HG03159 (cell line): Measurements from ENCODE around the gene XIRP2.
"Not testable (repeated sequence)": the region's sequence is repeated elsewhere in the genome, so short reads cannot be mapped to it uniquely, and the experiment has no call there.

Source experiments
- ATAC-seq: cut with Tn5 transposase; IDR thresholded peaks from one replicate; pipeline ENCODE4 v1.9.1; 2021; ENCODE audit warnings: mild to moderate bottlenecking, moderate library complexity; ENCODE audit not compliant: unreplicated experiment

XIRP2 gene

GRCh38 chr2:167028503-167028902 lies 140.2 kb downstream of the XIRP2 start:
- no peak for ATAC-seq

- not testable (repeated sequence) for ATAC-seq
Observed at GRCh38 chr2:167034976-167035375, 146.7 kb downstream of the XIRP2 start.

- no peak for ATAC-seq
Observed at GRCh38 chr2:167048829-167049228, 160.5 kb downstream of the XIRP2 start.

- ATAC-seq, result no peak
Observed at GRCh38 chr2:167049659-167050058, 161.4 kb downstream of the XIRP2 start.

GRCh38 chr2:167052825-167053224 lies 164.5 kb downstream of the XIRP2 start:
- ATAC-seq, result no peak

GRCh38 chr2:167054881-167055280 lies 166.6 kb downstream of the XIRP2 start:
- ATAC-seq, result no peak

- no peak for ATAC-seq
Observed at GRCh38 chr2:167057446-167057845, 169.2 kb downstream of the XIRP2 start.

- no peak for ATAC-seq
Observed at GRCh38 chr2:167059173-167059572, 170.9 kb downstream of the XIRP2 start.

GRCh38 chr2:167069855-167070254 lies 181.6 kb downstream of the XIRP2 start:
- no peak for ATAC-seq

GRCh38 chr2:167075708-167076107 lies 187.4 kb downstream of the XIRP2 start:
- ATAC-seq, result not testable (repeated sequence)

GRCh38 chr2:167098931-167099330 lies 210.7 kb downstream of the XIRP2 start:
- ATAC-seq, result not testable (repeated sequence)

GRCh38 chr2:167100506-167100905 lies 212.2 kb downstream of the XIRP2 start:
- no peak for ATAC-seq

GRCh38 chr2:167103028-167103756 lies 214.9 kb downstream of the XIRP2 start:
- ATAC-seq, result no peak

- ATAC-seq, result no peak
Observed at GRCh38 chr2:167103757-167104133, 215.5 kb downstream of the XIRP2 start.

- no peak for ATAC-seq
Observed at GRCh38 chr2:167104691-167105090, 216.4 kb downstream of the XIRP2 start.

GRCh38 chr2:167109682-167110081 lies 221.4 kb downstream of the XIRP2 start:
- ATAC-seq, result not testable (repeated sequence)

GRCh38 chr2:167110345-167110744 lies 222.1 kb downstream of the XIRP2 start:
- ATAC-seq, result no peak

GRCh38 chr2:167114018-167114417 lies 225.7 kb downstream of the XIRP2 start:
- no peak for ATAC-seq

- ATAC-seq, result no peak
Observed at GRCh38 chr2:167115541-167115940, 227.3 kb downstream of the XIRP2 start.

GRCh38 chr2:167122389-167122788 lies 234.1 kb downstream of the XIRP2 start:
- no peak for ATAC-seq

- no peak for ATAC-seq
Observed at GRCh38 chr2:167126165-167126564, 237.9 kb downstream of the XIRP2 start.

GRCh38 chr2:167127135-167127534 lies 238.9 kb downstream of the XIRP2 start:
- ATAC-seq, result peak; percentile 44

GRCh38 chr2:167128130-167128529 lies 239.8 kb downstream of the XIRP2 start:
- ATAC-seq, result no peak
